Stimulated activated CD8-positive, alpha-beta memory T cell treated with anti-CD3 and anti-CD28 coated beads, Interleukin-12 subunit alpha, Interleukin-12 subunit beta, amount 100 ng/mL, for 24 hours (primary cell): ENCODE data around the gene SORT1.
"Not testable (repeated sequence)": the region's sequence is repeated elsewhere in the genome, so short reads cannot be mapped to it uniquely, and the experiment has no call there.

Experiments
- DNase-seq: peaks from one replicate; pipeline ENCODE4 v3.0.0-alpha.2; 2020; ENCODE audit errors: extremely low read depth

The SORT1 gene

GRCh38 chr1:109379907-109380306 lies 17.8 kb downstream of the SORT1 start:
- no peak for DNase-seq

GRCh38 chr1:109379422-109379821 lies 18.3 kb downstream of the SORT1 start:
- DNase-seq: no peak

- DNase-seq: no peak
These were observed 20.0 kb downstream of the SORT1 start for GRCh38 chr1:109377698-109378097.

GRCh38 chr1:109373696-109374095 lies 24.0 kb downstream of the SORT1 start:
- DNase-seq: not testable (repeated sequence)

GRCh38 chr1:109373126-109373525 lies 24.6 kb downstream of the SORT1 start:
- DNase-seq: no peak

GRCh38 chr1:109372281-109372680 lies 25.4 kb downstream of the SORT1 start:
- DNase-seq: no peak

- DNase-seq: no peak
These were observed 26.4 kb downstream of the SORT1 start for GRCh38 chr1:109371341-109371739.

- DNase-seq: no peak
These were observed 26.9 kb downstream of the SORT1 start for GRCh38 chr1:109370712-109371340.

GRCh38 chr1:109369167-109369746 lies 28.5 kb downstream of the SORT1 start:
- DNase-seq: no peak

GRCh38 chr1:109368464-109368863 lies 29.3 kb downstream of the SORT1 start:
- no peak for DNase-seq

GRCh38 chr1:109367626-109368025 lies 30.1 kb downstream of the SORT1 start:
- DNase-seq: no peak

GRCh38 chr1:109365642-109366204 lies 32.0 kb downstream of the SORT1 start:
- DNase-seq: no peak

- no peak for DNase-seq
These were observed 36.1 kb downstream of the SORT1 start for GRCh38 chr1:109361649-109362048.

GRCh38 chr1:109361069-109361468 lies 36.6 kb downstream of the SORT1 start:
- no peak for DNase-seq

- no peak for DNase-seq
These were observed 40.1 kb downstream of the SORT1 start for GRCh38 chr1:109357616-109358015.

- no peak for DNase-seq
These were observed 40.8 kb downstream of the SORT1 start for GRCh38 chr1:109356915-109357314.

- no peak for DNase-seq
These were observed 41.2 kb downstream of the SORT1 start for GRCh38 chr1:109356505-109356904.

GRCh38 chr1:109354929-109355328 lies 42.8 kb downstream of the SORT1 start:
- DNase-seq: no peak

- DNase-seq: no peak
These were observed 46.3 kb downstream of the SORT1 start for GRCh38 chr1:109351457-109351856.

GRCh38 chr1:109350655-109351054 lies 47.1 kb downstream of the SORT1 start:
- no peak for DNase-seq

GRCh38 chr1:109350182-109350581 lies 47.5 kb downstream of the SORT1 start:
- no peak for DNase-seq

GRCh38 chr1:109347511-109347910 lies 50.2 kb downstream of the SORT1 start:
- no peak for DNase-seq
